Measurements from ENCODE around the gene FBXO38.

Gene FBXO38

GRCh38 chr5:148403344-148403743 lies 19.6 kb downstream of the FBXO38 start:
- H3K4me3 ChIP-seq (replicated peaks; ENCODE audit: low read depth, low read length), result no peak overlapping the region
- TF ChIP-seq CTCF (IDR thresholded peaks at IDR 0.05; ENCODE audit: low read length, missing control alignments), result no peak
- no peak for DNase-seq (ENCODE audit: low read depth)

- no peak for DNase-seq (ENCODE audit: low read depth)
- H3K4me3 ChIP-seq (replicated peaks; ENCODE audit: low read depth, low read length), result no peak overlapping the region
- no peak for TF ChIP-seq CTCF (IDR thresholded peaks at IDR 0.05; ENCODE audit: low read length, missing control alignments)
These were observed 22.6 kb downstream of the FBXO38 start for GRCh38 chr5:148406406-148406805.

- no peak for DNase-seq (ENCODE audit: low read depth)
- no peak overlapping the region for H3K4me3 ChIP-seq (replicated peaks; ENCODE audit: low read depth, low read length)
- no peak for TF ChIP-seq CTCF (IDR thresholded peaks at IDR 0.05; ENCODE audit: low read length, missing control alignments)
These were observed 24.3 kb downstream of the FBXO38 start for GRCh38 chr5:148408092-148408491.

GRCh38 chr5:148412124-148412523 lies 28.4 kb downstream of the FBXO38 start:
- no peak for DNase-seq (ENCODE audit: low read depth)
- no peak for TF ChIP-seq CTCF (IDR thresholded peaks at IDR 0.05; ENCODE audit: low read length, missing control alignments)

GRCh38 chr5:148414833-148415232 lies 31.1 kb downstream of the FBXO38 start:
- TF ChIP-seq CTCF (IDR thresholded peaks at IDR 0.05; ENCODE audit: low read length, missing control alignments), result no peak
- DNase-seq (ENCODE audit: low read depth), result no peak
- no peak overlapping the region for H3K4me3 ChIP-seq (replicated peaks; ENCODE audit: low read depth, low read length)

More at GRCh38 chr5:148412124-148412523, 28.4 kb downstream of the FBXO38 start:
- H3K4me3 ChIP-seq (replicated peaks; ENCODE audit: low read depth, low read length), result no peak overlapping the region

GRCh38 chr5:148416416-148416815 lies 32.7 kb downstream of the FBXO38 start:
- no peak overlapping the region for H3K4me3 ChIP-seq (replicated peaks; ENCODE audit: low read depth, low read length)
- no peak for TF ChIP-seq CTCF (IDR thresholded peaks at IDR 0.05; ENCODE audit: low read length, missing control alignments)
- DNase-seq (ENCODE audit: low read depth), result no peak

- H3K4me3 ChIP-seq (replicated peaks; ENCODE audit: low read depth, low read length), result no peak overlapping the region
- no peak for TF ChIP-seq CTCF (IDR thresholded peaks at IDR 0.05; ENCODE audit: low read length, missing control alignments)
- peak; percentile 89 for DNase-seq (ENCODE audit: low read depth)
These were observed 33.2 kb downstream of the FBXO38 start for GRCh38 chr5:148416921-148417320.
